GM12878 (cell line): Measurements from ENCODE around the gene FAR2. TPM values are rescaled to one million over a fixed set of nuclear protein-coding genes. Genes with fewer than 3 reads are reported as not detected.

ENCODE experiments used
- ATAC-seq: fragments of 200-7000 bp; cut with Tn5 transposase; 3 replicates; pipeline ENCODE4 v1.9.1; 2020; ENCODE audit warnings: mild to moderate bottlenecking, moderate library complexity
- BruUV-seq: library from RNA; stranded (reverse); fragments of 400-500 nt; replicated peaks from 2 replicates; lab custom pipeline; 2021; lab: Mats Ljungman, UMichigan
- CTCF ChIA-PET: fragments of 300-600 bp; sonication (Branson Sonifier 250); formaldehyde crosslinking; extraction: SDS; loops from one replicate; lab custom pipeline; 2021; ENCODE audit warnings: inconsistent platforms; lab: Yijun Ruan, JAX
- POLR2A ChIA-PET: fragments of 350-600 bp; formaldehyde crosslinking; extraction: SDS; loops from one replicate; lab custom pipeline; 2021; ENCODE audit warnings: inconsistent platforms; lab: Charles Lee
- RAD21 ChIA-PET: fragments of 300-600 bp; sonication (Branson Sonifier 250); formaldehyde crosslinking; loops from one replicate; lab custom pipeline; 2023; ENCODE audit warnings: antibody characterized with exemption; ENCODE audit not compliant: unreplicated experiment; lab: Charles Lee
- SMC1A ChIA-PET: fragments of 300-600 bp; sonication (Branson Sonifier 250); formaldehyde crosslinking; loops from one replicate; lab custom pipeline; 2023; ENCODE audit not compliant: unreplicated experiment, uncharacterized antibody; lab: Charles Lee
- DNase-seq: peaks from one replicate; pipeline ENCODE4 v3.0.0-alpha.2; 2011; ENCODE audit warnings: low read depth, low spot score
- FAIRE-seq: peaks from 3 replicates; lab custom pipeline; 2011; peaks lifted over from hg19 to GRCh38; lab: Jason Lieb, UNC
- H2AFZ ChIP-seq: 2 replicates; pipeline ENCODE4 v1.6.0; 2011; ENCODE audit warnings: low read depth, low read length, control low read depth; ENCODE audit not compliant: control insufficient read depth
- H3K27ac ChIP-seq: 2 replicates; pipeline ENCODE4 v1.5.1; 2011; ENCODE audit warnings: control low read depth; ENCODE audit not compliant: control insufficient read depth, insufficient read depth
- H3K27me3 ChIP-seq, 2 experiments: replicated peaks in 1 of 2; 2 replicates each; pipeline versions ENCODE4 v1.6.0 to v1.6.1; 2011; ENCODE audit warnings: low read length in 1 of 2; ENCODE audit not compliant: control insufficient read depth in 2 of 2, insufficient read depth in 2 of 2
- H3K36me3 ChIP-seq, 2 experiments: 2 replicates each; pipeline ENCODE4 v1.5.1; 2011; ENCODE audit warnings: low read length in 1 of 2; ENCODE audit not compliant: control insufficient read depth in 2 of 2, insufficient read depth in 2 of 2
- H3K4me1 ChIP-seq: 2 replicates; pipeline ENCODE4 v1.6.1; 2011; ENCODE audit warnings: mild to moderate bottlenecking, low read length, moderate library complexity, mixed read lengths; ENCODE audit not compliant: control insufficient read depth, insufficient read depth
- H3K4me2 ChIP-seq: 2 replicates; pipeline ENCODE4 v1.6.0; 2011; ENCODE audit warnings: control low read depth; ENCODE audit not compliant: control insufficient read depth, insufficient read depth
- H3K4me3 ChIP-seq: fragments of 200-600 bp; sonication (generic); 2 replicates; pipeline ENCODE4 v1.5.1; 2016
- H3K79me2 ChIP-seq: 2 replicates; pipeline ENCODE4 v1.6.0; 2011; ENCODE audit warnings: low read length; ENCODE audit not compliant: control insufficient read depth, insufficient read depth
- H3K9ac ChIP-seq: 2 replicates; pipeline ENCODE4 v1.8.0; 2011; ENCODE audit warnings: low read length, control low read depth, mixed read lengths; ENCODE audit not compliant: control insufficient read depth, insufficient read depth
- H3K9me3 ChIP-seq: replicated peaks from 3 replicates; pipeline ENCODE4 v1.5.1; 2011; ENCODE audit warnings: mild to moderate bottlenecking, low read length; ENCODE audit not compliant: control insufficient read depth, insufficient read depth
- H4K20me1 ChIP-seq: 2 replicates; pipeline ENCODE4 v1.6.0; 2011; ENCODE audit not compliant: control insufficient read depth, insufficient read depth
- CEBPB ChIP-seq, 2 experiments: fragments of 150-350 bp in 1 of 2; IDR thresholded peaks; 2 replicates each; pipeline ENCODE4 v1.6.1; 2012 to 2014; ENCODE audit warnings: low read depth in 2 of 2, low read length in 2 of 2, borderline replicate concordance in 1 of 2, inconsistent platforms in 1 of 2
- MAX ChIP-seq: IDR thresholded peaks from 2 replicates; pipeline ENCODE4 v1.6.1; 2012; ENCODE audit warnings: low read depth, low read length, improper control_type of control experiment
- MTA3 ChIP-seq: IDR thresholded peaks from 2 replicates; pipeline ENCODE4 v1.6.1; 2012; ENCODE audit warnings: low read length, inconsistent platforms, borderline replicate concordance
- SKIL ChIP-seq: fragments of 450-650 bp; IDR thresholded peaks from 2 replicates; pipeline ENCODE4 v1.6.1; 2017; ENCODE audit warnings: mild to moderate bottlenecking, low read depth, inconsistent platforms; ENCODE audit not compliant: poor library complexity, severe bottlenecking
- WGBS: methylation state at CpG from one replicate; pipeline ENCODE4 v1.1.6; 2016; ENCODE audit warnings: low lambda C conversion rate; ENCODE audit not compliant: insufficient replicate concordance, insufficient coverage; ENCODE audit errors: missing lambda C conversion rate; 5-methylcytosine and 5-hydroxymethylcytosine counted together
- in situ Hi-C: fragments of 300-500 bp; cut with MboI; formaldehyde crosslinking; loops from 9 replicates; pipeline ENCODE4 v1.14.3; 2018; ENCODE audit warnings: mixed read lengths
- intact Hi-C: fragments of 100-400 bp; cut with micrococcal nuclease; formaldehyde crosslinking; loops from one replicate; pipeline ENCODE4 v1.14.2; 2022; ENCODE audit not compliant: unreplicated experiment
- polyA plus RNA-seq, 11 experiments: library from polyadenylated mRNA; depleted of rRNA in 4 of 11; unstranded in 6 of 11; stranded (reverse) in 5 of 11; fragments of >200 nt; fragmentation: Nextera tagmentation in 4 of 11; fragmentation: Illumina TruSeq in 1 of 11; extraction: Ambion mirVana in 4 of 11; extraction: Trizol in 1 of 11; gene quantifications; 1 replicate in 1 of 11; 2 replicates in 10 of 11; pipeline versions ENCODE4 v1.2.1 to v1.2.3, GENCODE V29; 2011 to 2016; ENCODE audit warnings: inconsistent platforms in 2 of 11, missing spikeins in 2 of 11, low read depth in 1 of 11
- total RNA-seq, 4 experiments: library from RNA; depleted of rRNA in 3 of 4; stranded (reverse); fragments of >200 nt in 3 of 4; fragmentation: Illumina TruSeq in 1 of 4; extraction: Trizol in 1 of 4; gene quantifications; 2 replicates each; pipeline versions ENCODE4 v1.2.1 to v1.2.3, GENCODE V29; 2013 to 2021

Gene FAR2
- total and polyA plus RNA-seq, 10 of the 15 experiments (the other 5 are each of a cell fraction or from before 2014, with no cell fraction given), result 0.50 to 1.1 (median 0.65) TPM

- H3K4me2 ChIP-seq, result no peak overlapping the region
- no TSS peak for BruUV-seq
- WGBS, result 81% methylated on average over 2 of the region's 2 CpGs
- no peak overlapping the region for H2AFZ ChIP-seq
- TF ChIP-seq SKIL, result no peak
- no peak for TF ChIP-seq MTA3
- TF ChIP-seq MAX, result no peak
- no peak for TF ChIP-seq CEBPB (IDR thresholded peaks at IDR 0.05; ENCODE audit: borderline replicate concordance in 1 of 2, low read depth in 2 of 2, low read length in 2 of 2)
- in situ Hi-C loops, result no loop called here
- no peaks in the 10 kb centered on the region for H3K36me3 ChIP-seq
- H3K4me1 ChIP-seq, result no peaks in the 10 kb centered on the region
- H3K4me3 ChIP-seq, result no peak overlapping the region
- intact Hi-C loops, result no loop called here
- no peak overlapping the region for H3K9ac ChIP-seq
- POLR2A ChIA-PET, result no interaction called here
- SMC1A ChIA-PET, result interaction anchor here (0.9 to 1.6 kb wide), 4 partner anchors 11 to 234 kb away, joined by 3 read pairs; no protein-coding TSS in a partner anchor
- no peaks in the 10 kb centered on the region for H4K20me1 ChIP-seq
- no peaks in the 10 kb centered on the region for H3K9me3 ChIP-seq
- FAIRE-seq (no peak), ATAC-seq (no peak), DNase-seq (no peak)
- H3K27me3 ChIP-seq, result no peaks in the 10 kb centered on the region
- H3K27ac ChIP-seq, result no peak overlapping the region
- CTCF ChIA-PET, result interaction anchor here (0.8 to 3.4 kb wide), 5 partner anchors 11 to 244 kb away, joined by 4 to 24 read pairs (median 7); no protein-coding TSS in a partner anchor
- H3K79me2 ChIP-seq, result no peaks in the 10 kb centered on the region
- RAD21 ChIA-PET, result interaction anchor here (0.6 to 2.2 kb wide), 2 partner anchors 11 kb away, joined by 3 to 8 read pairs; no protein-coding TSS in a partner anchor
These were observed 157.6 kb downstream of the FAR2 start for GRCh38 chr12:29306682-29307081.
